Tibial artery (tissue), 4 donors: ENCODE measurements around the gene OPA3.
A peak's percentile ranks its signal among the peaks of the same experiment; 100 is the strongest.

Source experiments
- DNase-seq, 2 donors: peaks; one replicate each; pipeline ENCODE4 v3.0.0-alpha.2; 2019
- H3K27ac ChIP-seq, 2 donors: fragments of 200-600 bp; sonication (generic) in 1 of 2; 1 replicate in 1 of 2; 2 replicates in 1 of 2; pipeline ENCODE4 v1.5.1; 2018 to 2019; ENCODE audit warnings: mild to moderate bottlenecking in 1 of 2
- H3K27me3 ChIP-seq, 2 donors: fragments of 200-600 bp; sonication (generic) in 1 of 2; one replicate each; pipeline versions ENCODE4 v1.5.1 to v1.6.0; 2016 to 2019
- H3K36me3 ChIP-seq, 3 donors: fragments of 200-600 bp; sonication (generic) in 2 of 3; one replicate each; pipeline ENCODE4 v1.5.1; 2016 to 2019; ENCODE audit warnings: mild to moderate bottlenecking in 2 of 3
- H3K4me1 ChIP-seq, 4 donors: fragments of 200-600 bp; sonication (generic) in 2 of 4; 1 replicate in 3 of 4; 2 replicates in 1 of 4; pipeline ENCODE4 v1.5.1; 2016 to 2019
- H3K4me3 ChIP-seq, 2 donors: fragments of 200-600 bp; sonication (generic) in 1 of 2; 1 replicate in 1 of 2; 2 replicates in 1 of 2; pipeline ENCODE4 v1.5.1; 2018 to 2019; ENCODE audit warnings: mild to moderate bottlenecking in 2 of 2
- H3K9me3 ChIP-seq, 3 donors: fragments of 200-600 bp; sonication (generic) in 1 of 3; one replicate each; pipeline ENCODE4 v1.5.1; 2016 to 2019
- CTCF ChIP-seq, 2 experiments: fragments of 200-600 bp in 1 of 2; fragments of 450-650 bp in 1 of 2; IDR thresholded peaks; one replicate each; pipeline ENCODE4 v1.5.1; 2017 to 2019; ENCODE audit warnings: antibody characterized with exemption in 2 of 2, mild to moderate bottlenecking in 1 of 2, moderate library complexity in 1 of 2
- intact Hi-C: fragments of 100-400 bp; cut with DNase I; formaldehyde crosslinking; loops from one replicate; pipeline ENCODE4 v1.15.0; 2023; ENCODE audit warnings: low total_unique reads

Gene OPA3

GRCh38 chr19:45501730-45502014 is 82.9 kb downstream of the OPA3 start:
- TF ChIP-seq CTCF (IDR thresholded peaks at IDR 0.05): no peak
- no peak for DNase-seq
- H3K9me3 ChIP-seq: no peaks in the 10 kb centered on the region
- intact Hi-C loops: no loop called here
- no peak overlapping the region for H3K4me3 ChIP-seq
- H3K27me3 ChIP-seq: peaks cover 0 to 48% of the 10 kb centered on the region in 2 donors
- H3K36me3 ChIP-seq: no peaks in the 10 kb centered on the region
- H3K4me1 ChIP-seq: peaks cover 0 to 34% (median 26%) of the 10 kb centered on the region in 4 donors
- no peak overlapping the region for H3K27ac ChIP-seq

- no peak for TF ChIP-seq CTCF (IDR thresholded peaks at IDR 0.05)
- Histone ChIP-seq H3K4me3 (no peak overlapping the region), H3K27me3 (peaks cover 0 to 49% of the 10 kb centered on the region in 2 donors), H3K36me3 (no peaks in the 10 kb centered on the region), H3K4me1 (peaks cover 0 to 36% (median 29%) of the 10 kb centered on the region in 4 donors), H3K9me3 (no peaks in the 10 kb centered on the region), H3K27ac (no peak overlapping the region)
- DNase-seq: no peak
- intact Hi-C loops: no loop called here
Measured at GRCh38 chr19:45500918-45501729, 83.5 kb downstream of the OPA3 start.

DNA sequence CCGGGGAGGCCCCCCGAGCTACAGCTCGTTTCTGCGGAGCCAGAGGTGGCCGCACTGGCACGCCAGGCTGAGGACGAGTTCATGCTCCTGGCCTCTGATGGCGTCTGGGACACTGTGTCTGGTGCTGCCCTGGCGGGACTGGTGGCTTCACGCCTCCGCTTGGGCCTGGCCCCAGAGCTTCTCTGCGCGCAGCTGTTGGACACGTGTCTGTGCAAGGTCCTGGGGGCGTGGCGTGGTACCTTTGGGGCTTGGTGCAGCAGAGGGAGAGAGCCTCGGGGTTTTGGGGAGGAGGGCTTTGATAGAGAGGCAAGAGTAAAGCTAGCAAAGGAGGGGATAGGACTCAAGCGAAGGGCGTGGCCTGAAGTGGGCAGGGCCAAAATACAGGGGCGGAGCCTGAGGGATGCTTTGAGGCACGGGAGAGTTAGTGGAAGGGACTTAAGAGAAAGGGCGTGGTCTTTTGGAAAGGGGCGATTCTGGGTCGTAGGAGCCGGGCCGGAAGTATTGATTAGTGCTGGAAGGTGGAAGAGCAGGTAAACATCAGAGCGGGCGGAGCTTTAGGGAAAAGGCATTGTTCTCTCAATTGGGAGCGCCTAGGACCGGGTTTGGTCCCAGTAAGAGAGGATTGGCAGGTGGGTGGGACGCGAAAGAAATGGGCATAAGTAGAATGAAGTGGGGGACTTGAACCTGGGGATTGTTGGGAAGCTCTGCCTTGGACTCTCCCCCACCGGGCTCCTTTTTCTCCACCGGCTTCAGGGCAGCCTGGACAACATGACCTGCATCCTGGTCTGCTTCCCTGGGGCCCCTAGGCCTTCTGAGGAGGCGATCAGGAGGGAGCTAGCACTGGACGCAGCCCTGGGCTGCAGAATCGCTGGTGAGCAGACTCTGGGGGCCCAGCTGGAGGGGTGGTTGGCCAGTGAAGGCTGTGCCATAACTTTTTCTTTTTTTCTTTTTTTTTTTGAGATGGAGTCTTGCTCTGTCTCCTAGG is 85.1 kb downstream of the OPA3 start:
- peaks cover 0 to 52% of the 10 kb centered on the region in 2 donors for H3K27me3 ChIP-seq
- no peak overlapping the region for H3K27ac ChIP-seq
- intact Hi-C loops: no loop called here
- H3K4me1 ChIP-seq: peaks cover 0 to 38% (median 28%) of the 10 kb centered on the region in 4 donors
- no peaks in the 10 kb centered on the region for H3K9me3 ChIP-seq
- no peak for TF ChIP-seq CTCF (IDR thresholded peaks at IDR 0.05)
- DNase-seq: peak in 1 of 2 donors; percentile 47
- H3K4me3 ChIP-seq: peak overlapping the region in 1 of 2 donors; percentile 7
- no peaks in the 10 kb centered on the region for H3K36me3 ChIP-seq

GRCh38 chr19:45498411-45499195 is 86.0 kb downstream of the OPA3 start, which contains the start of gene PPM1N:
TSS of gene PPM1N (plus strand) at chr19:45498443. CDS start at chr19:45498473, 30 bp downstream.
- Histone ChIP-seq H3K9me3 (no peaks in the 10 kb centered on the region), H3K27me3 (peaks cover 0 to 53% of the 10 kb centered on the region in 2 donors), H3K27ac (no peak within 1 kb of the TSS), H3K4me1 (peaks cover 0 to 39% (median 28%) of the 10 kb centered on the region in 4 donors), H3K4me3 (peak within 1 kb of the TSS; percentile 50 to 61), H3K36me3 (no peaks in the 10 kb centered on the region)
- intact Hi-C loops: no loop called here
- no peak for TF ChIP-seq CTCF (IDR thresholded peaks at IDR 0.05)
- no peak for DNase-seq

DNA sequence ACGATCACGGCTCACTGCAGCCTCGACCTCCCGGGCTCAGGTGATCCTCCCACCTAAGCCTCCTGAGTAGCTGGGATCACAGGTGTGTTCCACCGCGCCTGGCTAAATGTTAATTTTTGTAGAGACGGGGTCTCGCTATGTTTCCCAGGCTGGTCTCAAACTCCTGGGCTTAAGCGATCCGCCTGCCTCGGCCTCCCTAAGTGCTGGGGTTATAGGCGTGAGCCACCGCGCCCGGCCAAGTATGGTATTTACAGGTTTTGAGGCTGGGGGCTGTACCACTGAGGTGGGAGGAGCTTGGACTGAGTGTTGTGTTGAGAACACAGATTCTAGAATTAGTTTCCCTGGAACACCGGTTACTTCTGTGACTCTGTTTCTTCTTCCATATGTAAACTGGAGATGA is 86.8 kb downstream of the OPA3 start:
- peaks cover 0 to 53% of the 10 kb centered on the region in 2 donors for H3K27me3 ChIP-seq
- DNase-seq: no peak
- no peak for TF ChIP-seq CTCF (IDR thresholded peaks at IDR 0.05)
- no peak overlapping the region for H3K4me3 ChIP-seq
- peaks cover 0 to 45% (median 28%) of the 10 kb centered on the region in 4 donors for H3K4me1 ChIP-seq
- intact Hi-C loops: no loop called here
- no peaks in the 10 kb centered on the region for H3K36me3 ChIP-seq
- H3K27ac ChIP-seq: no peak overlapping the region
- no peaks in the 10 kb centered on the region for H3K9me3 ChIP-seq
